Amygdala (tissue), 56 donors: Measurements from ENCODE around the gene XRRA1.

ENCODE experiments used
- DNase-seq, 56 donors: peaks; one replicate each; lab custom pipeline; 2025; lab: John Stamatoyannopoulos, UW

XRRA1 gene

DNA sequence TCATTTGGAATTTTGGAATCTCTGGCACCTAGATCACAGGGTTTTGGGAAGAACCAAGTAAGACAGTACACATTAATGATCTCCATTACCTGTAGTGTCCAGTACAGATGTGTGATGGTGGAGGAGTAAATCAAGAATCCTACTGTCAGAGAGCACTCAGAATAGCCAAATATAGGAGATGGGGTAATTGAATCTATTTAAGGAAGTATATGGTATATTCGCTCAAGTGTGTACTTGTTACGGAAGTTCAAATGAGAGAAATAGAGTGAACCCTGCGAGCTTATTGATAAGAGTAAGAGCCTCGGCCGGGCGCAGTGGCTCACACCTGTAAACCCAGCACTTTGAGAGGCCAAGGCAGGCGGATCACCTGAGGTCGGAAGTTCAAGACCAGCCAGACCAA, 2.3 kb upstream of the XRRA1 start:
- no peak for DNase-seq

DNA sequence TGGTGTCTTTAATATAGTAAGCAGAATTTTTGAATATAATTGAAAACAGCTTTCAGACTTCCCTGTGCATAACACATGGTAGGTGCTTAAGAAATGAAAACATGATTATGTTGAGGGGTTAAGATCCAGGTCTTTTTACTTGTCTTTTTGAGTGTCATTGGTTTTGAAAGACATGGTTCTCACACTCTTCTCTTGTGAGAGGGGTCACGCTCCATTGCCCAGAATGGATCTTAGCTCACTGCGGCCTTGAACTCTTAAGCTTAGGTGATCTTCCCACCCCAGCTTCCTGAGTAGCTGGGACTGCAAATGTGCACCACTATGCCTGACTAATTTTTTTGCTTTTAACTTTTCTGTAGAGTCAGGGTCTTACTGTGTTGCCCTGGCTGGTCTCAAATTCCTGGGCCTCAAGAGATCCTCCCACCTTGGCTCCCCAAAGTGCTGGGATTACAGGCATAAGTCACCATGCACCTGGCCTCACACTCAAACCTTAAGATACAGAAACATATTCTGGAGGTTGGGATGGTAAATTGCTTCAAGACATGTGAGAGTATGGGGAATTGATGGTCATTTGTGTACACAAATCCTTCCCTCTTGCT, 1.6 kb upstream of the XRRA1 start:
- no peak for DNase-seq

DNA sequence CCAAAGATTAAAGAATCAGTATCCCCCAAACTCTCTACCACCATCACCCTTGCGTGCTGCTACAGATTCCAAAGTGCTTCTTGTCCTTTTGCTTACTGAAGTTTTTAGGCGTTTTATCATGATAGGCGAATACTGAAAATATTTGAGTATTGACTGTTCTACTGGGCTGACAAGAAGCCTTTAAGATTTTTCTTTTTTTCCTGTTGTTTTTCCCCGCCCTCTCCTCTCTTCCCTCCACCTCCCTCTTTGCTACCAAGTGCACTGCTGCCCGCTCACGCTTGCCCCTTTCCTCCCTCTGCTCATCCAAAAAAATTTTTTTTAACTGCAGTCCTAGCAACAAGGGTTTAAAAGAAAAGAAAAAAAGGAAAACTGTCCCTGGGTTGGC, 854 bp upstream of the XRRA1 start:
- DNase-seq: no peak

DNA sequence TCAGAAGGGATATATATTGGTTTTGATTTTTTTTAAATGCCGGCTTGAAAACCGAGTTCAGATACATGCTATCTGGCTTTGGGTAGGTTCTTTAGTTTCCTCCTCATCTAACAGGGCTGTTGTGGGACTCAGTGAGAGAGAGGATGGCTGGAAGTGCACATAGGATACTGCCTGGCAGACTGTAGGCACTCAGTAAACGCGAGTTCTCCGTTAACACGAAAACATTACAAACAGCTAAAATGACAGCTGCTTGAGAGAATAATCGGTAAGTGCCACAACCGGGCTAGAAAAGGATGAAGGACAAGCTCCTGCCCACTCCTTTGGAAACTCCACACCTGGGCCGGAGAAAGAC, 369 bp downstream of the XRRA1 start:
- no peak for DNase-seq

DNA sequence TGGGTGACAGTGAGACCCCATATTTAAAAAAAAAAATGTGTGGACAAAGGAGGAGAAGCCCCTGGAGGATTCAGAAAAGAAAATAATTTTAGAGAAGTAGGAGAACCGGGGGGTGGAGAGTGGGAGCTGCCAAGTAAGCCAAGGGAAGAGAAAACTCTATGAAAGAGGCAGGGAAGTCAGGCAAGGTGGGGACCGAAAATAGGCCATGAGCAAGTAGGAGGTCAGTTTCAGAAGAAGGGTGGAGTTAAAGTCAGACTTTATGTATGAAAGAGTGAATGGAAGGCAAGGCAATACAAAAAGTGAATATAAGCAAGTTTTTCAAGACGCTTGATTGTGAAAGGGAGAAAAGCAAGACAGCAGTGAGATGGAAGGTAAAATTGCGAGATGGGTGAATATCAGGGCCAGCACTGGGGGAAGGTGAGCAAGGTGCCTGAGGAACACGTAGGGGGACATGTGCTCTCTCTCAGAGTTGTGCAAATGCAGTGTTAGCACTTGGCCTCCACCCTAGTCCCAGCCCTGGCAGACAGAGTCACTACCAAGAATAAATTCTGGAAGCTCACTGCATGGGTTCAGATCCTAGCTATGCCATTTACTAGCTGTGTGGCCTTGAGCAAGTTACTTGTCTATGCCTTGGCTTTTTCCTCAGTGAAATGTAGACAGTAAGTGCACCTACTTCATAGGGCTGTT, 6.7 kb downstream of the XRRA1 start:
- DNase-seq: no peak

DNA sequence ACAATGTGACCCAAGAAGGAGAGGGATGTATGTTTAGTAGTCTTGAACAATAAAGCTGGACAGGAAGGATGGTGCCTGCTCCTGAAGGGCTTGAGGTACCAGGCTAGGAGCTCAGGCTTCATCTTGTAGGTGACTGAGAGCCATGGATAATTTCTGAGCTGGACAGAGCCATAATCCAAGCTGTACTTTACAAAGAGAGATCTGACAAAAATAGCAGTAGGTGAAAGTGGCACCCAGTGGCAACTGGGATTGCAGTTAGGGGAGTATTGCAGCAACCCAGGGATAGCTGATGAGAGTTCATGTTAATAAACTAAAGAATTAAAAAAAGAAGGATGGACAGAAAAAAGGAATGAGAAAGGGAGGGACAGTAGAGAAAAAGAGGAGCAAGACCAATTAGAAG, 7.4 kb downstream of the XRRA1 start:
- DNase-seq: no peak

DNA sequence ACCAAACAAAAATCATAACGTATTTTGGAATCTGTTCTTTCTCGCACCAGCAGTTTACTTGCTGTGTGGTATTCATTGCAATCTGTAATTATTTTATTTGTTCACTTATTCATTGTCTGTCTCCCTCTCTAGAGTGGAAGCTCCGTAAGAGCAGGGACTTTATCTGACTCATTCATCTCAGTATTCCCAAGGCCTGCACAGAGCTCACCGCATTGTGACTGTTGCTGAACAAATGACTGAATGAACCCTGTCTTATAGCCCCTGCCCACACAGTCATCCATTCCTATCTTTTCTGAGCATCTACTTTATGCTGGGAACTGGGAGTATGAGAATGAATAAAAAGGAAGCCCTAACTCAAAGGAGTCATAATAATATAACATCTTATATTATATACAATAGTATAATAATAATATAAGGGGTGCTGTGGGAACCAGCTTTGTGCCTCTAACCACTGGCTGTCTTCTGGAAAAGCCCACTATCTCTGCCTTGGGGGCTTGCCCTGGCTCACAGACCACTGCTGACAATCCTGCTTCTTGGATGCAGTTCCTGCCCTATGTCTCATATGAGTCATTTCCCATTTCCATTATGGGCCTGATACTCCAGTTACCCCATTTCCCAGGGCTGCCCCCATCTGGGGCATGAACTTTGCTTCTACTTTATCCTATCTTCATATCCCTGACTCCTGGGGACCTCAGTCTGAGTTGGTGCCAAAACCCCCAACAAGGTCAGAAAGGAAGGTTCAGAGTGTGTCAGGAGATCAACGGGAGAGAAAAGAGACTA, 11.0 kb downstream of the XRRA1 start:
- DNase-seq: no peak

DNA sequence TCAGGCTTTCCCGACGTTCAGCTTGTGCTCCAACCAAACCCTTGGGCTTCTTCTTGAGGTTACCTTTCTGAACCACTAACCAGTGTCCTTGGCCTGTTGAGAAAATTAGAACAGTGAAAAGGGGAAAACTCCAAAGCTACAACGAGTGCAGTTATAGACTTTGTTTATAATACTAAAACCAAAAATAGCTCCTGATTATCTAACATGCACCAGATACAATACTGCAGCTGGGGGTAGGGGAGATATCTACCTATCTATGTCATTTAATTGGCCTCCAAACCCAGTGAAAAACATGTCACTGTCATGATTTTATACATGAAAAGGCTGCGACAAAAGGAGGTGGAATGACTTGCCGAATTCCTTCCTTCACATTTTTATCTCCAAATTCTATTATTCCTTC, 11.9 kb downstream of the XRRA1 start:
- DNase-seq: no peak

DNA sequence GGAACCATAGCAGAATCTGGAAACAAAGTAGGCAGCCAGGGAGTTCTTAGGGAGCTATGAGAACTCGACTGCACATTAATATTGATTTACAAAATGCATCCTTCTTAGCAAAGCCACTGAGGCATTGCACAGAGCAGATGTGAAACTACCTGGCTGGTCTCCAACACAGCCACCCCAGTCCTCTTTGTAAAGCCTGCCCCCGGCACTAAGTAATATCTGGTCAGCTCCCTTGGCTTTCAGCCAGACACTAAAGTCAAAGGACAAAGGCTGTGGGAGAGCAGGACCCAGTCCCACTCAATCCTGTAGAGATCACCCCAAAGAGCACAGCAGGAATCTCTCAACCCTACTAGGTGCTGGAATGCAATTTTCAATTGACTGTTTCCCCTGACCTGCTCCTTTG, 12.8 kb downstream of the XRRA1 start:
- DNase-seq: peak in 1 of 56 donors; percentile 32

DNA sequence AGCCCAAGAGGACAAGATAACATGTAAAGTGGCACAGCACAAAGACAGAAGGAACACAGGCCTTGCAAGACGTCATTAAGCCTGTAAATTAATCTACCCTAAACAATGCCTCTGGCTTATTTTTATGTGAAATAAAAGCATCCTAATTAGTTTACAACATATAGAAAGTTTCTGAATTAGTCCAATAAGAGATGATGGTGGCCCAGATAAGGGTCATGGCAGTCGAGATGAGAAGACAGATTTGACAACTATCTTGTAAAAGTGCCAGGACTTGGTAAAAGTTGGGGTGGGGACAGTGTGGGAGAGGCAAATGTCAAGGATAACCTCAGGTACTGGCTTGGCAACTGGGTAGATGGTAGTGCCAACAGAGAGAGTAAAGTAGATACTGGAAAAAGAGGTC, 13.6 kb downstream of the XRRA1 start:
- DNase-seq: no peak

DNA sequence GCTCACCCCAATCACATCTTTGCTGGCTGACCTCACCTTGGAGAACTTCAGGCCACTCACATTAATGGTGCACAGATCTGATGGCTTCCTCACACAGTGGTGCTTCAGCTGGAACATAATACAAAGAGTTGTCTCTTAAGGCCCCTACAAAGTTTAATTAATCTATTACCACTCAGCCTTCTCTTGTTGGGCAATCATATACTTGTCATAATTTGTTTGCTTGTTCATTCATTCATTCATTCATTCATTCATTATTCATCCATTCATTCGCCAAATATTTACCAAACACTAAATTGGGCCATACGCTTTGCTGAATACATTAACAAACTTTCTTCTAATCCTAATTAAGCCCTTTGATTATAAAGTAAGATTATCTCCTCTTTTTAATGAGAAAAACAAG, 15.1 kb downstream of the XRRA1 start:
- no peak for DNase-seq

DNA sequence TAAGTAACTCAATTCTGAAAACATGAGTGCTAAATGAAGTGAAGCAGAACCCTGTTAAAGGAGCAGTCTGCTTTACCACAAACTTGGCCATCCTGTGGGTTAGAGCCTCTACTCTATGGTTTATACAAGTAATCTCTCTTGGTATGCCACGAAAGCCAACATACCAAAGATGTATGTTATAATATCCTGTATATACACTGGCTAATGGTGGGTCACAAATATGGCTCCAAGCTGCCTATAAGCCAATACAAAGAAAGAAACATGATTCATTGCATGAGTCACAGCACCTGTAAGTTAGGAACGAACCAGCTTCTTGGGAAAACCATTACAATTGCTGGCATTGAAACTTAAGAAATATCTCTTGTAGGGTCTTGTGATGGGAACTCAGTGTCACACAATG, 16.1 kb downstream of the XRRA1 start:
- DNase-seq: no peak

DNA sequence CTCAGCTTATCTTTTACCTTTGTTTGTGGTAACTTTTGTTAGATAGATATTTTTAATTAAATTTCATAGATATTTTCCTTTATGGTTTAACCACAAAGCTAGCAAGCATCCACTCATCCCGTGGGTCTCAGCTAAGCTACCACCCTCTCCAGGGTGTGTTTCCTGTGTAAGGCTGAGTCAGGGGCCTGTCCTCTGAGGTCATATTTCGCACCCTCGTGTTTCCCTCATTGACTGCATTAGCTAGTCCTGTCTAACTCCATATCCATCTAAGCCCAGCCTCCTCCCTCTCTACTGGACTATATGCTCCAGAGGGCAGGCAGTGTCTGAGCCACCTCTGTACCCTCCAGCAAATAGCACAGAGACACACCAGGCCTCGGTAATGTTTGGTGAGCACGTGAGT, 16.7 kb downstream of the XRRA1 start:
- no peak for DNase-seq

DNA sequence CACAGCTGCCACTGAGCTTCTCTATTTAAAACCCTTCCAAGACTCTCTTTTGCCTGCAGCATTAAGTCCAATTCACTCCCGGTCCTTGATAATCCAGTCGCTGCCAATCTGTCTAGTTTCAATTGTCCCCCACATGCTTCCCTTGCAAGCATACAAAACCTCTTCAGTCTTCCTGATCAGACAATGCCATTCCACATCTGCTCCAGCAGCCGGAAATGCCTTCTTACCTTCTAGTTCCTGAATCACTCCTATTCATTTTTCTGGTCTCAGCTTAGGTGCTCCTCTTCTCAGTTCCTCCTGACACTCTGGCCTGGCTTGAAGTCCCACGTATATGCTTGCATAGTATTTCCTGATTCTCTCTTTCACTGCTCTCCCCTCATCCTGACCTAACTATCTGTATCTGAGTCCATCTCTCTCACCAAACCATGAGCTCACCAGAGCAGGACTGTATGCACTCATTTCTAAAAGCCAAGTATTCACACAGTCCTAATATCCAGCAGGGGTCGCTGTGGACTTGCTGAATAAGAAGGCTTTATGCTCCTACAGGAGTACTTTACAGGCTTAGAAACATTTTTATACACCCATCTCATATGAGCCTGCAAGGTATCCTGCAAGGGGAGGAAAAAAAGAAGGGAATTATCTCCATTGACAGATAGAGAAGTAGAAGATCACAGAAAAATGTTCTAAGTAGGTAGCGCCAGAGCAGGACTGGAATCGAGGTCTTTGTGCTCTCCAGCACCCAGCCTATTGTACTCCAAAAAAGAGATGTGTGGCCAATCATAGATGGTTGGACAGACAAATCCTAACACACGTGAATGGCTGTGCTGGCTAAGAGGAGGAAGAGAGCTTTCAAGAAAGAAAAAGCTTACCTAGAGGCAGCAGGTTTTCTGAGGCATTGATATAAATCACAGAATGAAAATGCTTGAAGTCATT, 19.2 kb downstream of the XRRA1 start:
- DNase-seq: peak in 42 of 56 donors; percentile 2 to 90 (median 38)

DNA sequence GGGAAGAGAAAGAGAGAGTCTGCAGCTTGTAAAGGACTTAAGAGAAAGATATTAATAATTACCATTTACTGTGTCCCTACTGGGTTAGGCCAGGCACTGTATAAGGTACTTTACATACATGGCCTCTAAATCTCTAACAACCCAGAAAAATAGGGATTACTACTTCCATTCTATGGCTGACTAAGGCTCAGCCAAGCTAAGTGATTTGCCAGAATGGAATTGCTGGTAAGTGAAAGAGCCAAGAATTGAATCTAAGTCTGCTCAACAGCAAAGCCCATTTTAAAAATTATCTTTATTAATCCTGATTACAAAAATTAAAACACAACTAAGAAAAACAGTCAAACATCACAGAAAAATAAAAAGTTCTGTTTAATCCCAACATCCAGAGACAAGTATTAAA, 21.4 kb downstream of the XRRA1 start:
- no peak for DNase-seq

DNA sequence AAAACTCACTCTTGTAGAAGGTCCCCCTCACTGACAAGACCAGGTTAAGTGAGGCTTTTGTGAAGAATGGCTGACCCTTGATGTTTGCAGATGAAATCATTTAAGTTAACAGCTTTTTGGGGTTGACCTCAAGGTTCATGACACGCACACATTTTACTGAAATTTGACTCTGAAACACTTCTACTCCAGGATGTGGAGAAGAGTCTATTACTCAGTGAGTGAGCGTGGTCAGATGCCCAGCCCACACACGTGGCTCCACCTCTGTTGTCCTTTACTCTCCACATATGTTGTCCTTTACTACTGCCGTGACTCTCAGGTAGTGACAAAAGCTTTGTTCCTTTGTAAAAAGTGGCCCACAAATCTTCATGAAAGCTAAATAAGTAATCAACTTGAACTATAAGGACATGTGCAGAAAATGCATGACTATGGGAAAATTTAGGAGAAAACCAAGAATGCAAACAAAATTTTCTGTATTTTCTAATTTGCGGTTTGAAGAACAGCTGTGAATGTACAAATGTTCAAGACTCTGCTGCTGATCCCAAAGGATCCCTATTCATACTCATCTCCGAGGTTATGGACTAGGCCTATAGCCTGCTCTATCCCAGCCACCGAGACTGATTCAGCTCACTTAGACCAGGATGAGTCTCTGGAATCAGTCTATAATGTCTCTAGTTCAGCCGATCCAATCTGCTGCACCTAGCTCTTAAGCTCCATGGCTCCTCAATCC, 22.4 kb downstream of the XRRA1 start:
- DNase-seq: no peak

DNA sequence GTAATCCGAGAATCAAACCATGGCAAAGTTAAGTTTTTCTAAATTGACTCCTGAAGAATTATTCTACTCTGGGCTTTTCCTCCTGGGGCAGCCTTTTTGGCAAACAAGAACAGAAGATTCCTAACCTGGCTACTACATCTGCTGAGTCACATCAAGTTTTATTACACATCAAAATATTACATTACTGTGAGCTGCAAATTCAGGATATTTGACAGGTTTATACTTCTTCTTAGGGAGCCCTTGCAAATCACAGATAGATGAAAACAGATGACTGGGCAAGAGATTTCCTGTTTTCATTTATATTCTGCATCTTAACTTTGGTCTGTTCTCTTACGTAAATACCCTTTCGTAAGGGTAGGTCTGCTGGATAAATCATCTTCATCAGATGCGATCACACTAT, 23.6 kb downstream of the XRRA1 start:
- DNase-seq: no peak

DNA sequence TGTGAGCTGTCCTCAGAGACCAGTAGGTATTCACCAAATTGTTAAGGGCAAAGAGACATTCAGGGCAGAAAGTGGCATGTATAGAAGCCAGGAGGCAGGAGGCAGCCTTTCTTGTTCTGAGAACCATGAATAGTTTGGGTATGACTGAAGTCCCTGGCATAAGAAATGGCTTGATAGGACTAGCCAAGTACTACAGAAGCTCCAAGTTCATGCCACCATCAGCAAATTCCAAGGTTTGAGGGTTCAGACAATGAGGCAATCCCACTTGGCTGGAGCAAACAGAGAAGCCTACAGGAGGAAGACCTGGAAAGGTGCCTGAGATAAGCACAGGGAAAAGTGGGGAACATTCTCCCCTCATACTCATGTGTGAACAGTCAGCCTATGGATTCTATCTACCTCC, 25.8 kb downstream of the XRRA1 start:
- no peak for DNase-seq

DNA sequence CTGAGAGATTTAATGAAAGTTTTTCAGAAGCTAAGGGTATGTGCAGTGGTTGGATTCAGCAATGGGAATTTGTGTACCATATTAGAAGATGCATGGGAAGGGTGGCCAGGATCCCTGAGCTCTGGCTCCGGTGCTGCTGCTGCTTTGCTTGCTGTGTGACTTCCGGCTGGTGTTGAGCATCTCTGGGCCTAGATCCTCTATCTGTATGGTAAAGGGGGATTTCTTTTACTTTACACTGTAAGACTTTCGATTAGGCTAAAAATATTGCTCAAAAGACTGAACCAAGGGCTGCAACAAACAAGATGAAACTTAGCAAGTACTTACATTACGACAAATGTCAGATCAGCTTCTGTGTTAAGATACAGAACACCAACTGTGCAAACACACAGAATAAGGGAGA, 39.1 kb downstream of the XRRA1 start:
- DNase-seq: no peak

DNA sequence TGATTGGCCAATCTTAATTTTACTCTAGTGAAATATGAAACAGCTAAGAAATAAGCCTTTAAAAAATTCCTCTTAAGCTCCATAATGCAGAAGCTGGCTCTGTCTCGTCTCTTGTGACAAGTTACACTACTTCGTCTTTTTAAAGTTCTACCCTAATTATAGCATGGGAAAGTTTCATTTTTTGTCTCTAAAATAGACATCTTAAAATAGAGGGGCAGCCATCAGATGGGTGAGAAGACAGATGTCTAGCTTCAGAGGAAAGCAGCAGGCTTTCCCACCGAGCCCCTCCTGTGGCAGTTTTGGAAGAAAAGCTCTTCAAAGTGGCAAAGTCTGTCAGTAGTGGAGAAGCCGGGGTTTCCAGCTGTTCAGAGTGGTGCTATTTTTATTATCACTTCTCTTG, 39.5 kb downstream of the XRRA1 start:
- no peak for DNase-seq
